GM13977 (cell line): ENCODE data around the gene MCOLN2.
A peak's percentile ranks its signal among the peaks of the same experiment; 100 is the strongest.

Experiments
- DNase-seq: peaks from one replicate; pipeline ENCODE4 v3.0.0; 2012; ENCODE audit warnings: low spot score
- CTCF ChIP-seq: IDR thresholded peaks from 2 replicates; pipeline ENCODE4 v1.5.1; 2012; ENCODE audit warnings: mild to moderate bottlenecking, control low read depth; ENCODE audit not compliant: insufficient read depth; ENCODE audit errors: extremely low read depth, missing control alignments
- in situ Hi-C: fragments of 300-500 bp; cut with MboI; formaldehyde crosslinking; loops from one replicate; pipeline ENCODE4 v1.12.0; 2022; ENCODE audit warnings: low sequenced_read_pairs, low pct_unique_long_range_greater_than_20kb, mixed read lengths, inconsistent platforms; ENCODE audit not compliant: unreplicated experiment

Gene MCOLN2

GRCh38 chr1:84985365-84985764, 11.5 kb downstream of the MCOLN2 start:
- no peak for TF ChIP-seq CTCF
- in situ Hi-C loops, result no loop called here
- DNase-seq, result no peak

- TF ChIP-seq CTCF, result no peak
- DNase-seq, result no peak
- in situ Hi-C loops, result no loop called here
These were observed 14.5 kb downstream of the MCOLN2 start for GRCh38 chr1:84982395-84982794.

GRCh38 chr1:84975035-84975434, 21.9 kb downstream of the MCOLN2 start:
- in situ Hi-C loops, result no loop called here
- TF ChIP-seq CTCF, result no peak
- DNase-seq, result no peak

GRCh38 chr1:84973498-84974334, 23.2 kb downstream of the MCOLN2 start:
- in situ Hi-C loops, result no loop called here
- no peak for DNase-seq

GRCh38 chr1:84972377-84972987, 24.4 kb downstream of the MCOLN2 start:
- TF ChIP-seq CTCF, result no peak
- DNase-seq, result no peak
- in situ Hi-C loops, result no loop called here

More at GRCh38 chr1:84973498-84974334, 23.2 kb downstream of the MCOLN2 start:
- TF ChIP-seq CTCF, result peak; percentile 38

GRCh38 chr1:84971957-84972356, 25.0 kb downstream of the MCOLN2 start:
- no peak for DNase-seq
- no peak for TF ChIP-seq CTCF
- in situ Hi-C loops, result no loop called here
